Mucosa of gallbladder (tissue), 1 donor: ENCODE data around the gene KCTD1. TPM values are rescaled to one million over a fixed set of nuclear protein-coding genes. Genes with fewer than 3 reads are reported as not detected.
"Not testable (repeated sequence)": the region's sequence is repeated elsewhere in the genome, so short reads cannot be mapped to it uniquely, and the experiment has no call there.

Experiments used
- DNase-seq: peaks from one replicate; pipeline ENCODE4 v3.0.0-alpha.2; 2020; ENCODE audit warnings: low spot score
- total RNA-seq: library from RNA; stranded (reverse); gene quantifications from one replicate; pipeline ENCODE4 v1.2.1, GENCODE V29; 2021
- donor health status: DM: no; HTN: no; CAD: no.

KCTD1 gene
- total RNA-seq, 1 donor from 2014 or later, result 21.4 TPM

GRCh38 chr18:26457611-26458353 is 90.6 kb downstream of the KCTD1 start:
- DNase-seq, result peak; percentile 4

- no peak for DNase-seq
Measured at GRCh38 chr18:26457195-26457594, 91.2 kb downstream of the KCTD1 start.

GRCh38 chr18:26456070-26456491 is 92.3 kb downstream of the KCTD1 start:
- DNase-seq, result no peak

DNA sequence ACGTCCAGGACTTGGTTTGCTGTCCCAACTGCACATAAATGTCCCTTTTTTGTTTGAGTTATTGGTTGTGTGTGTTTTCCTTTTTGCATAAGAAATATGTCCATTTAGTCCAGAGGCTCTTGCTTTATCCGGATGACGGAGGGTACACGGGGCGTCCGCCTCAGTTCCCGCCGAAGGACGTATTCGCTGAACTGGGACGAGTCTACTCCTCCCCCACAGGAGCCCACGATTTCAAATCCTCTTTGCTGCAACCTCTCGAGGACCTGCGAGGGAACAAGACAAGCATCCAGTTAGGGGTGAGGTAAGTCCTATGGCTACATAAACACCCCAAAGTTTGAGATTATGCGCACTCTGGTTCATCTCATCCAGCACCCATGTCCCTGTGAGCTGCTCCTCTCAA is 92.7 kb downstream of the KCTD1 start:
- no peak for DNase-seq

DNA sequence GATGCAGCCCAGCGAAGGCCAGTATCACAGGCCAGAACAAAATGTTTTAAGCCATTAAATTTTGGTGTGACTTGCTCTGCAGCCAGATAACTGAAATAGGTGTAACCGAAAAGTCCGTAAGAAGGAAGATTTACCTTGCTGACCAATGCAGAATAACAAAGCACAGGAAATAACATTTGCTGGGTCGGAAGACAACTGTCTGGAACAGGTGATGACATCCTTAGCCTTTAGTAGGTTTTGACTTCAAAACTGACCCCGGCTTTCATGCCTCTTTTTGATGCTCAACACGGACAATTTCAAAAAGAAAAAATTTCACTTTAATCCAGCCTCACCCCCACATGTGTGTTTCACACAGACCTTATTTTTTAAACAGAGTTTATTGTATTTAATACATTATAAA is 93.7 kb downstream of the KCTD1 start:
- DNase-seq, result peak; percentile 4

DNA sequence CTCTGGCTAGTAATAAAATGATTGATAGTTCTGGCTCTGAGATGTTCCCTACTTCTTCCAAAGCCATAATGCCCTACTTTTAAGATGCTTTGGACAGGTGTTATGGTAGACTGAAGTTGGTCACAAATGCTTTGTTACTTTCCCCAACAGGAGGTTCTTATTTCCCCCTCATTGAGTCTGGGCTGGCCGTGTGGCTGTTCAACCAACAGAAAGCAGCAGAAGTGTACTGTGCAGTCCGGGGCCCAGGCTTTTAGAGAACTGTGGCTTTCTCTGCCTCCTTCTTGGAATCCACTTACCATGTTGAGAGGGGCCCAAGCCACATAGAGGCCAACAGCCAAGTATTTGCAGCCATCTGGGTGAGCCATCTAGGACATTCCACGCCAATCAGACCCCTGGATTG is 94.2 kb downstream of the KCTD1 start:
- peak; percentile 8 for DNase-seq

DNA sequence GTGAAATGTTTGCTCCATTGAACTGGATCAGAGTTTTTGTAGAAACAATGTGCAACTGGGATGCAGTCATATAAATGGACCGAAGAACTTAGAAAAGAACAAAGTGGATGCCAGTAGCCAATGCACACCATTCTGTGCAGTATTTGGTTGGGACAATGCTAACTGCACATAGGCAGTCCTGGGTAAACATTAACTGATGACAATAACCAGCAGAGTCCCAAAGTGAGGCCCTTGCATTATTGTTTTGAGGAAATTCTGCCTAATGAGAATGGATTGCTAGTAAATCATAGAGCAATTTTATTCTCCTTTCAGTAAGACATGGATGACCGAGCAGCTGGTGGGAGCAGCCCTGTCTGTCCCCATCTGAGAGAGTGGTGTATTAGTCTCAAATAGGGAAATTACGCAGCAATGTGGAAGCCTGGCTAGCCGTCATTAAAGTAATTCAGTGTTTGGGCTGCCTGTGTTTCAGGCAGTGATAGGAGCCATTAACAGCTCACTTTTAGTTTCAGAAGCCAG is 94.9 kb downstream of the KCTD1 start:
- DNase-seq, result peak; percentile 3

DNA sequence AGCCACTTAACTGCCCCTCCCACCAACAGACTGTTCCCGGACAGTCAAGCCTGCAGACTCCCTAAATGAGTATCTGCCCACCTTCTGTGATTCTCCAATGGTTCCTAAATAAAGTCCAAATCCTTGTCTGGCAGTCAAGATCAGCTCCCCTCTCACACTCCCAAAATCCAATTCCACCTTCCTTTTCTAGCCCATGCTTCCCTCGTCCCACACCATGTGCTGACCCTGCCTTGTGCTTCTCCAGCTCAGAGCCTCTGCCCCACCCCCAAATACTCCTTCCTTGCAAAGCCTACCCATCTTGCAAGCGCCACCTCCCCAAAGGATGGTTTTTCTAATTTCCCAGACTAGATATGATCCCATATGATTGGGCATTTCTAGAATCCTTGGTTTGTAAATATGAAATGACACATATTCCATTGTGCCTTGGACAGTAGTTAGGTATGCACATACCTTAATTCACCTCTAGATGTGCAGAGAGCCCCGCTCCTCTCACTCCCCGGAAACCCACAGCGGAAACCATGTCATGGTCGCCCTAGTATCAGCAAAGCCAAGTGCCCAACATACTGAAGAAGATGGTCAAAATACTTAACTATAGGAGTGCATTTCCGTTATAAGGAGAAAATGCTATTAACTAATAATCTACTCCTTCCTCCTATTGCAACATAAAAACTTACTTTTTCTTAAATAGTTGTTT is 97.2 kb downstream of the KCTD1 start:
- DNase-seq, result no peak

DNA sequence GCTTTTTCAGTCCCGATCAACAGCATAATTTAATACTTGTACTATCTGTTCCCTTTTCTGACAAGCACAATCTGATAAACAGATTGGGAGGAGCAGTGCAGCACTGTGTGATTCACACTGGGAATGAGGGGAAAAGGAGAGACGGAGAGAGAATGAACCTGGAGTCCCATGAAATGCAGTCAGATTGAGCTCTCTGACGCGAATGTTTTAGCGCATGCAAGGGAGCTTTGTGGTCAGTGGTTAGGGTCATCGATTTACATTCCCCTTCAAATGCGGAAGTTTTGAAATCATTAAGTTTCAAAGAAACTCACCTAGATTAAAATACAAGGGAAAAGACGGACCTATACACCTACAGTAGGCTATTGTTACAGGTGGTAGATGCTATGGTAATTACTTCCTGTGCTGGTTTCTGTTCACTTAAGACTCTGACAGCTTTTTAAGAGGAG is 99.6 kb downstream of the KCTD1 start:
- no peak for DNase-seq

- DNase-seq, result no peak
Measured at GRCh38 chr18:26443853-26444252, 104.5 kb downstream of the KCTD1 start.

GRCh38 chr18:26442126-26442525 is 106.2 kb downstream of the KCTD1 start:
- no peak for DNase-seq

DNA sequence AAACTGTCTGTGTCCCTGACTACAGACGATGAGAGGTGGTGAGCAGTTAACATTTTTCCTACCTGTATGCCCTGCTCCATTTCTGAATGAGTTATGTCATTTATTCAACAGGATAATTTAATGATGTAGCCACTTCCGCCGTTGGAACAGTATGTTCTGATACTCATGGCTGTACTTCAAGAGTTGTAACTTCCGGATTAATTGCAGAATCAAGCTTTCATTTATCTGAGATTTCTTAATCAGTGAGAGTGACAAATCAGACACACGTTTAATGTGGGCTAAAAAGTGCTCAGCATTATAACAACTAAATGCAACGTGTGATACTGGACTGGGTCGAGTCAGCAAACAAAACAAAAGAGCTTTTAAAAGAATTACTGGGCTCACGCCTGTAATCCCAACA is 107.7 kb downstream of the KCTD1 start:
- DNase-seq, result no peak

- DNase-seq, result no peak
Measured at GRCh38 chr18:26439537-26439936, 108.8 kb downstream of the KCTD1 start.

DNA sequence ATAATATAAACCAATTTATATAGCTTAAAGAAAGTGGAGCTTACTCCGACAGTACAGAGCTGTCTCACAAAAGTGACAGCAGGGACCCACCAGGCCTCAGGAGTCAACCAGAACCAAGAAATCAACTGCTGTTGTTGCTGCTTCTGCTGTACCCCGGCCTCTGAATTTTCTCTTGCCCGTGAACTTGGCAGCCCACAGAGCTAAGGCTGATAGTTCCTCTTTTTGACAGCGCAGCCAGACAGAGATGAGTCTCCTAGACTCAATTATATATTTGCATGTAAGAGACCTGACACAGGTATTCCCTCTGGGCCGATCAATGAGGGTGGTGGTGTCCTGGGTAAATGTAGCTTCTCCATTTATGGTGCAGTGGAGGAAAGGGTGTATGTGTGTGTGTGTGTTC is 109.4 kb downstream of the KCTD1 start:
- no peak for DNase-seq

- DNase-seq, result not testable (repeated sequence)
Measured at GRCh38 chr18:26437634-26438033, 110.7 kb downstream of the KCTD1 start.

- peak; percentile 6 for DNase-seq
Measured at GRCh38 chr18:26436176-26437051, 111.9 kb downstream of the KCTD1 start.

DNA sequence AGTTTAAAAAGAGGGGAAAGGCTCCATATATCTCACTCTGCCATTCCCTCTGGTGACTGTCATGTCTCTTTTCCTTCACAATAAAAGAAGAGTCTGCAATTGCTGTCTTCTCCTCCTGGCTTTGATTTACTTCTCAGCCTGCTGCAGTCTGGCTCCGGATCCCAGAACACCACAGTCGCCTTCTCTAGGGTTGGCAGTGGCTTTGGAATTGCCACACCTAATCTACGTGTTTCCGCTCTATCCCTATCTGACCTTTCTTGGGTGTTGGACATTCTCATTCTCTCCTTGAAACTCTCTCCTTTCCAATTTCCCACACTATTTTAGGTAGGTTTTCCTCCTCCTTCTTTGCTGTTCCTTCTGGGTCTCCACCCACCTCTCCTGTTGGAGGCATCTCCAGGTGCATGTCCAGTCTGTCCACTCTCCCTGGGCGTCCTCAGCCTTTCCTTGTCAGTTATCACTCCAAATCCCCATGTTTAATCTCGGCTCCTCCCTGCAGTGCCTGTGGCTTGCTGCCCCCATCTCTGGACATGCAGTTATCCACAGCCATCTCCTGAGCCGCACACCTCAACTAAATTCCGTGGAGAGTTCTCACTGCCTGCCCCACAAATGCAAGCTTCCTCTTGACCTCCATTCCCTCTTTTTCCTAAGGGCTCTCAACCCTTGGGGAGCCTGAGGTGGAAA is 112.8 kb downstream of the KCTD1 start:
- peak; percentile 6 for DNase-seq

DNA sequence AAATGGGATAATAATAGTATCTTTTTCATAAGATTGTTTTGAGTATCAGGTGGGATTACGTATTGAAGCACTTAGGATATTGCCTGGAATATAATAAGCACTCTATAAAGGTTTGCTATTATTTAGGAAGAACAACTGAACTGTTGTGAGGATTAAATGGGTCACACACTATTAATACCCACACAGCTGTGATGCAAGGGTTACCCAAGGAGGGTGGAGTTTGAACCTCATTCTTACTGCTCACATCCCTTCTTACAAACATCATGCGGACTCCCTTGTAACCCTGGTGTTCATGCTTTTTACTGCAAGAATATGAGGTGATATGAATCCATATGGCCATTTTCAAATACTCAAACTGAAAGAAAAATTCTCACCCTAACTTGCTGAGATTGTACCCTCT is 113.5 kb downstream of the KCTD1 start:
- DNase-seq, result no peak

DNA sequence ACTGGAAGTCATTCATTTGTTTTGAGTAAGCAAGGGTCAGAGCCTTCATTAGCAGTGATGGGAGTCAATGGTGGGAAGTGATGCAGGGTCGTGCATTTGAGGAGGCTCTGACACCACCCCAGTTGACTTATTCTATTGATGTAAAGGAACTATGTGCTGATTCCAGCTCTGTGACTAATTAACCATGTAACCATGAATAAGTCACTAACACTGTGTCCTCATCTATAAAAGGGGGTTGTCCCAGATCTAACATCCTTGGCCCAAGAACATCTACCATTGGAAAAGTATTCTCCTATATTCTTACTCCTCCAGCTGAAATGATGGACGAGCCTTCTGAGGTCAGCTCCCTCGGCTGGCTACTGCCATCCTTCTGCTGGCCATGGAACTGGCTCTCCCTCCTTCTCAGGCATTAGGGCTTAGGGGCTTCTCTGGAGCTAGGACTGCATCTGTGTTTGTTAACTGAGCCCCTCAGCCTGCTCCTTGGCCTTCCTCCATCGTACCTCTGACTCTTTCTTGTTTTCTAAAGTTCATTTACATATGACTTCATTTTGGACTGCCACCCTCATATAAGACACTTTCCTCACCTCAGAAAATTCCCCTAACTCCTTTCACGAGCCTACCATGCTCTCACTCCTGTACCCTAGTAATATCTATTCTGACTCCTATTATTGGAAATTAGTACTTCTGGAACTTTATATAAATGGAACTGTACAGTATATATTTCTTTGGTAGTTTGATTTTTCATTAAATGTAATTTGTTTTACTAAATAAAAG is 115.5 kb downstream of the KCTD1 start:
- no peak for DNase-seq

DNA sequence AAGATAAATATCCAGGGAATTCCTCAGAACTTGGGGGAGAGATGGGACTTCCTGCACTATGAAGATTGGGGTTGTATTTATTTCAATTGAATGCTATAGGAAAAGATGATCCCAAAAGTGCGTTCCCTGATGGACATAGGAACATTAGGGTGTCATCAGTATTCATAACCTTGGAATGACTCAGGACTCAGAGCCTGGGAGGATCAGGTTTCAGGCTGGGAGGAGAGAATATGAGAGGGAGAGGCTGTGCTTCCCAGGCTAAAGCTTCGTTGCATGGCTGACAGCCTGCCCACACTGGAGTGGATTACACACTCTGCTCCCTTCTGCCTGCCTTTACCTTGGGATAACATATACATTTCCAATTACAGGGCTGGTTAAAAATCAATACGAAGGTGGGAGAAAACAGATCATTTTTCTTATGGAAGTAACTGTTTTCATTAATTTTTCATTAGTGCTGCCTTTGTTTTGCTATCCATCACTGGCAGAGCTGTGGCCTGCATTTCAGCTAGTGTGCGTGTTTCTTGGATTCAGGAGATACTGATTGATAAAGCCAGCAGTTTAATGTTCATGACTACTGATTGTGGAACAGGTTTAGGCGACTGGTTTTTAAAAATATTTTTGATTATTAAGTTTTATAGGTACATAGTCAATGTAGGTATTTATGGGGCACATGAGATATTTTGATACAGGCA is 118.7 kb downstream of the KCTD1 start:
- peak; percentile 5 for DNase-seq
